GM21390 (cell line): Measurements from ENCODE around the gene ADAMTSL1.

Experiments
- ATAC-seq: cut with Tn5 transposase; IDR thresholded peaks from one replicate; pipeline ENCODE4 v1.9.1; 2021; ENCODE audit not compliant: unreplicated experiment

Gene ADAMTSL1

GRCh38 chr9:18639911-18640310, 166.0 kb downstream of the ADAMTSL1 start:
- no peak for ATAC-seq

DNA sequence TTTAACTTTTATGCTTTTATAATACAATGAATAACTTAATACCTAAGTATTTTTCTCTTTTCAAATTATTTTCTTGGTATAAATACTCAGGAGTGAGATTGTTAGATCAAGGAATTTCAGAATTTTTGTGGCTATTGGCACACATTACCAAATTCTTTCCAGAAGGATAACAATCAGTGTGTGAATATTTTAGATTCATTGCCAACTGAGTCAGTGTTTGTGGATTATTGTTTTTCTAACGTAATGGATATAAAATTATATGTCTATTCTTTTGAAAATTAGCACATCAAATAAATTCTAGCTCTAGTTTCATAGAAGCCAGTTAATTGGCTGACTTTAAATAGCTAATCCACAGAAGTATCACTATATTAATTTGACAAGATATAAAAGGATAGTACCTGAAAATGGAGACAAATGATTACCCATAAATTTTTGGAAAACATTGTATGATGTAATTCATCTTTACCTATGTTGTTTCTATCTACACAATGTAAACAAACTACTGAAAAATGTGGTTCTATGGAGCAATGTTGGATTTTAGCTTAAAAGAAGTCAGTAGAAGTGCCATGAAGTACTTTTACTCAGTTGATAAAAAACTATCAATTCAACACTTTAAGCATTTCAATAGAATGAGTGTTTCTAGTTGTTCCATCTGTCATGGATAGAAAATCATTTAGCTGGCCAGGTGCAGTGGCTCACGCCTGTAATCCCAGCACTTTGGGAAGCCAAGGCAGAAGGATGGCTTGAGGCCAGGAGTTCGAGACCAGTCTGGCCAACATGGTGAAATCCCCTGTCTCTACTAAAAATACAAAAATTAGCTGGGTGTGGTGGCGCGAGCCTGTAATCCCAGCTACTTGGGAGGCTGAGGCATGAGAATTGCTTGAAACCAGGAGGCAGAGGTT, 185.1 kb downstream of the ADAMTSL1 start:
- ATAC-seq: no peak

DNA sequence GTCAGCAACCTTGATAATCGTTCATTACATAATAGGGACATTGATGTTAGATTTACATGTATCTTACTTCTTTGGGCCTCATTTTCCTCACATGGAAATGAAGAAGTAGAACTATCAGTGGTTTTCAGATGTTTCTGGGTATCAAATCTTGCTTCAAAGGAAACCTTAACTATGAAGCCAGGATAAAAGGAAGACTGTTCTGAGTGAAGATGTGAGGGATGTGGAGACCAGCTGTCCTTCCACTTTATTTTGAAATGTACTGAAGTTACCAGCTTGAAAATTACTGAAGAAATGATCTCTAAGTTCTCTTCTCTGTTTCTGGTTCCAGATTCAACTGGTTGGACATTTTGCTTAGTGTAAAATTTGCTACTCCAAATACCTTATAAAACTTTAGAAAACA, 186.0 kb downstream of the ADAMTSL1 start:
- ATAC-seq: no peak

GRCh38 chr9:18662320-18662719, 188.4 kb downstream of the ADAMTSL1 start:
- ATAC-seq: no peak

GRCh38 chr9:18665947-18666346, 192.0 kb downstream of the ADAMTSL1 start:
- no peak for ATAC-seq

- ATAC-seq: no peak
Measured at GRCh38 chr9:18666348-18666747, 192.4 kb downstream of the ADAMTSL1 start.

DNA sequence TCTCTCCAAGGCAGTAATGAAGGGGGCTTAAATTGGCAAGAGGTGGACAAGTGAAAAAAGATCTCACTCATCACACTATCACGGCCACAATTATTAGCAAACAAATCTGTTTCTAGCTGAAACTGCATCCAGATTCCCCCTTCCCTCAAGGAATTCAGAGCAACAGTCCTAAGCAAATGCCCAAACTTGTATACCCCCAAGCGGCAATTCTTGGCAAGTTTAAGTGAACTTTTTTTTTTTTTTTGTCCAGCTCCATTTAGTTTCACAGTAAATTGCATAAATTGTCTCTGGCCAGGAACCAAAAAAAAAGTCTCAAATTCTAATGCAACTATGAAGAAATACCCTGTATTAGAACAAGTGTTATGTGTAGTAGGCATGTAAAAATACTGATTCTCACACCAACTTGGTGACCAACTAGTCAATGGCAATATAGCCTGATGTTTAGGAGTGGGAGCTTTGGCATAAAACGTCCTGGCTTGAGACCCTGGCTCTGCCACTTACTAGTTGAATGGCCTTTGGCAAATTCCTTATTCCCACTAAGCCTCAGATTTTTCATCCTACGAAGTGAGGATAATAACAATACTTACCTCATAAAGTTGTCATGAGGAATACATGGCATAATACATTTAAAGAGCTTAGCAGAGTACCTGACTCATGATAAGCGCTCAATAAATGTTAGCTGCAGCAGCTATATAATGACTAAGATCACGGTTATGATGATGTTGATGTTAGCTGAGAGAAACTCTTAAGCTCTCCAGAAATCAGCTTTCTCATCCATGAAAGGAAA, 193.2 kb downstream of the ADAMTSL1 start:
- ATAC-seq: no peak

- ATAC-seq: no peak
Measured at GRCh38 chr9:18668944-18669343, 195.0 kb downstream of the ADAMTSL1 start.

- no peak for ATAC-seq
Measured at GRCh38 chr9:18672706-18673105, 198.8 kb downstream of the ADAMTSL1 start.

GRCh38 chr9:18673179-18673578, 199.2 kb downstream of the ADAMTSL1 start:
- ATAC-seq: no peak

- no peak for ATAC-seq
Measured at GRCh38 chr9:18675332-18675731, 201.4 kb downstream of the ADAMTSL1 start.

DNA sequence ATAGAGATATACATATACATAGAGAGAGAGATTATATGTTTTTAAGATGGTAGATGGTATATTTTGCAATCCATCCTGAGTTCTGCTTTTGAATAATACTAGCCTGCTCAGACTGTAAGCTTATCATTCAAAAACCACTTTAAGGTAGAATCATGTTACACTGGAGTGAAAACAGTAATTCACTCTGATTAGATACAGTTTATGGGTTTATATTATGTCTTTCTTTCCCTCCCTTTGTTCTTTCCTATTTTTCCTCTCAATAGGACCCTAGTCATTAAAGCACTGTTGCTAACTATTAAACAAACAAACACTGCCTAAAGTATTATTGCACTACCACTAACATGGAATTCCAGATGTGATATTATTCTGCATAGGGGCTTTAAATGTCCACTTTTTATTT, 202.0 kb downstream of the ADAMTSL1 start:
- no peak for ATAC-seq

DNA sequence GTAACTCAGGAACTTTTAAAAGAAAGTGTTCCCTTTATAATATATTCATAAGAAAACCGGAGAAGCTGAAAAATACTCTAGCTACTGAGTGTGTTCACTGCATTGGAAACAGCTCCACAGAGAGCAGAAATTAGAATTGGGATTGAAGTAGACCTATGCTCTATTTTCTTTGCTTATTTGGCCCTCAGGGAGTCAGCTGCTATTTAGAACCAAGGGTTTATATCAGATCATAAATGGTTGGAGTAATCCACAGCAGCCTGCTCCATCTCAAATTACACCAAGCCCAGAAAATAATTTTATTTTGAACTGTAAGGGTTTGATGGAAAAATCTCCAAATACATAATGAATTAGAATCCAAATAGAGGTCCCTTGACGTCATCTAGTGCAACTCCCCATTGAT, 202.6 kb downstream of the ADAMTSL1 start:
- ATAC-seq: no peak

- no peak for ATAC-seq
Measured at GRCh38 chr9:18678821-18679590, 205.1 kb downstream of the ADAMTSL1 start.

DNA sequence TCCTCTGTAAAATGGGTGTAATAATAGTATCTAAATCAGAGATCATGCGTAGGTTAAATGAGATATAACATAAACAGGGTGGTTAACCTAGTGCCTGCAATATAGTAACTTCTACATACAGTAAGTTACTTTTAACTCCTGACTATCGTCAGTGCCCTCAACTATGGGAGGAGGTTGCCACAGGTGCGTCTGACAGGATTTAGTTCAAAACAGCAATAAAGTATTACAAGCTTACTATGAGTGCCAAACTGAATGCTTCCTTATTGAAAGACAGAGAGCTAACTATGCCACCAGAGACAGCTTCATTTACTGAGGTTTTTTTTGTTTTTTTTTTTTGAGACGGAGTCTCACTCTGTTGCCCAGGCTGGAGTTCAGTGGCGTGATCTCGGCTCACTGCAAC, 209.0 kb downstream of the ADAMTSL1 start:
- no peak for ATAC-seq

GRCh38 chr9:18683312-18683711, 209.4 kb downstream of the ADAMTSL1 start:
- ATAC-seq: no peak

- ATAC-seq: no peak
Measured at GRCh38 chr9:18683851-18684250, 209.9 kb downstream of the ADAMTSL1 start.

- ATAC-seq: no peak
Measured at GRCh38 chr9:18684593-18685317, 210.8 kb downstream of the ADAMTSL1 start.

GRCh38 chr9:18688581-18689565, 214.9 kb downstream of the ADAMTSL1 start:
- no peak for ATAC-seq
